Measurements from ENCODE around the gene CCDC106.

The CCDC106 gene

GRCh38 chr19:55616395-55616875 lies 31.6 kb upstream of the CCDC106 start:
- Mint-ChIP-seq H3K4me3 (no peak overlapping the region), H3K36me3 (ENCODE audit: low read depth) (peaks cover 42% of the 10 kb centered on the region), H3K27ac (no peak overlapping the region), H3K4me1 (peaks cover 5% of the 10 kb centered on the region), H3K27me3 (ENCODE audit: low read depth, poor library complexity) (no peaks in the 10 kb centered on the region), H3K9me3 (no peaks in the 10 kb centered on the region)
- DNase-seq: no peak
- TF ChIP-seq CTCF (IDR thresholded peaks at IDR 0.05): no peak

GRCh38 chr19:55617426-55617825 lies 30.6 kb upstream of the CCDC106 start:
- no peak for DNase-seq
- no peak overlapping the region for H3K4me3 Mint-ChIP-seq
- no peaks in the 10 kb centered on the region for H3K9me3 Mint-ChIP-seq
- H3K36me3 Mint-ChIP-seq (ENCODE audit: low read depth): peaks cover 39% of the 10 kb centered on the region
- H3K27me3 Mint-ChIP-seq (ENCODE audit: low read depth, poor library complexity): no peaks in the 10 kb centered on the region
- peak overlapping the region; percentile 93 for H3K27ac Mint-ChIP-seq
- H3K4me1 Mint-ChIP-seq: peaks cover 5% of the 10 kb centered on the region
- TF ChIP-seq CTCF (IDR thresholded peaks at IDR 0.05): no peak

DNA sequence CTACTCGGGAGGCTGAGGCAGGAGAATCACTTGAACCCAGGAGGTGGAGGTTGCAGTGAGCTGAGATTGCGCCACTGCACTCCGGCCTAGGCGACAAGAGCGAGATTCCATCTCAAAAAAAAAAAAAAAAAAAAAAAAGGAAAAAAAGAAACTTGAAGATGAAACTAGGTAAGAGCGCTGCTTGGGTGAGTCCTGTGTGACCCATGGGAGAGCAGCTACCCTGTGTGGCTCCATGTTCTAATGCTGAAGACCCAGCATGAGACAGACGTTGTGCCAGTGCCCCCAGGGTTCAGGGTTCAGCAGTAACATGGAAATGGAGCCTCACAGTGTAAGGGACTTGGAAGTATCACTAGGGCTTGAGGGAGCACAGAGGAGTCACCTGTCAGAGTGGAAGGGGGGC lies 29.6 kb upstream of the CCDC106 start:
- no peak for DNase-seq
- Mint-ChIP-seq H3K4me3 (no peak overlapping the region), H3K9me3 (no peaks in the 10 kb centered on the region), H3K36me3 (ENCODE audit: low read depth) (peaks cover 33% of the 10 kb centered on the region), H3K4me1 (peaks cover 9% of the 10 kb centered on the region), H3K27me3 (ENCODE audit: low read depth, poor library complexity) (no peaks in the 10 kb centered on the region), H3K27ac (peak overlapping the region; percentile 77)
- TF ChIP-seq CTCF (IDR thresholded peaks at IDR 0.05): no peak

- Mint-ChIP-seq H3K9me3 (no peaks in the 10 kb centered on the region), H3K4me3 (no peak overlapping the region), H3K36me3 (ENCODE audit: low read depth) (peaks cover 40% of the 10 kb centered on the region), H3K27ac (peak overlapping the region; percentile 91), H3K27me3 (ENCODE audit: low read depth, poor library complexity) (no peaks in the 10 kb centered on the region), H3K4me1 (peaks cover 16% of the 10 kb centered on the region)
- TF ChIP-seq CTCF (IDR thresholded peaks at IDR 0.05): no peak
- DNase-seq: no peak
Measured at GRCh38 chr19:55619286-55619685, 28.7 kb upstream of the CCDC106 start.

DNA sequence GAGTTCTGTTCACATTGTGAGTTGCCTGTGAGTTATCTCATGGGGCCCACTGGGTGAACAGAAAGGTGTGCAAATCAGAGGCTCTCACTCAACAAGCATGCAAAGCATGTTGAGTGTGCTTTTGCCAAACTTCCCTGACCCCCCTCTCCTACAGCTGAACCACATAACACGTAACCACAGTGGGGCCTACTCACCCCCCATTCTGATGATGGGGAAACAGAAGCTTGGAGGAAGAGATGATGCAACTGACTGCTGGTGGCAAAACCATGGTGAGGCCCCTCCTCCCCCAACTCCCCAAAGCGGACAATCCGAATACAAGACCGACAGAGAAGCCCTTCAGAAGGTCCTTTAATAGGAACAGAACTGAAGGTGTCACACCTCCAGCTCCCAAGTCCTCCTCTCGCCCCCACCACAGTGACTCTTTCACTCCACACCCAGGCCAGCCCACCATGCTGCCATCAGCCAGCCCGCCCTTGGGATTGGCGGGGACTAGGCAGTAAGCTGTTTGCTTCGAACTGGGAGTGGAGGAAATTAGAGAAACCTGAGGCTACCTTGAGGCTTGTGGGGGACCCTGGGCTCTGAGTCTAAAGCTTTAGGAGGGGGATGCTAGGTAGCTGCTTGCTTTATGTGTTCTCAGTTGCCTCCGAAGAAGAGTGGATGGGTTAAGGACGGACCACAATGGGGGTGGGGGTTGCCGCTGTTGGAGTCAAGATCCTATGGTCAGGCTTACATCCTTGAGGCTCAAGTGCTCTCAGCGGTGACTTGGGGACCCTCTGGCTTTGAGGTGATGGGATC lies 27.4 kb upstream of the CCDC106 start:
- Mint-ChIP-seq H3K4me3 (no peak overlapping the region), H3K4me1 (peaks cover 23% of the 10 kb centered on the region), H3K27me3 (ENCODE audit: low read depth, poor library complexity) (no peaks in the 10 kb centered on the region), H3K36me3 (ENCODE audit: low read depth) (peaks cover 40% of the 10 kb centered on the region), H3K9me3 (no peaks in the 10 kb centered on the region), H3K27ac (peak overlapping the region; percentile 68)
- TF ChIP-seq CTCF (IDR thresholded peaks at IDR 0.05): no peak
- no peak for DNase-seq

- H3K4me1 Mint-ChIP-seq: peaks cover 23% of the 10 kb centered on the region
- H3K36me3 Mint-ChIP-seq (ENCODE audit: low read depth): peaks cover 40% of the 10 kb centered on the region
- no peak for DNase-seq
- no peaks in the 10 kb centered on the region for H3K9me3 Mint-ChIP-seq
- no peak for TF ChIP-seq CTCF (IDR thresholded peaks at IDR 0.05)
- H3K27me3 Mint-ChIP-seq (ENCODE audit: low read depth, poor library complexity): no peaks in the 10 kb centered on the region
- no peak overlapping the region for H3K4me3 Mint-ChIP-seq
- no peak overlapping the region for H3K27ac Mint-ChIP-seq
Measured at GRCh38 chr19:55621205-55621672, 26.8 kb upstream of the CCDC106 start.
